ENCODE data around the gene NTSR2.

GRCh38 chr2:11710632-11711353 lies 40.8 kb upstream of the NTSR2 start:
- TF ChIP-seq EZH2 (IDR thresholded peaks at IDR 0.05) (no peak), CTCF (IDR thresholded peaks at IDR 0.05) (no peak)

Measured in neural progenitor cell (in vitro differentiated cells).